Stimulated activated CD4-positive, alpha-beta T cell treated with anti-CD3 and anti-CD28 coated beads, Interleukin-4, amount 100 ng/mL, for 24 hours (primary cell): Measurements from ENCODE around the gene LZTR1.
"Not testable (repeated sequence)": the region's sequence is repeated elsewhere in the genome, so short reads cannot be mapped to it uniquely, and the experiment has no call there.

Experiments
- DNase-seq: peaks from one replicate; pipeline ENCODE4 v3.0.0-alpha.2; 2020

The LZTR1 gene

DNA sequence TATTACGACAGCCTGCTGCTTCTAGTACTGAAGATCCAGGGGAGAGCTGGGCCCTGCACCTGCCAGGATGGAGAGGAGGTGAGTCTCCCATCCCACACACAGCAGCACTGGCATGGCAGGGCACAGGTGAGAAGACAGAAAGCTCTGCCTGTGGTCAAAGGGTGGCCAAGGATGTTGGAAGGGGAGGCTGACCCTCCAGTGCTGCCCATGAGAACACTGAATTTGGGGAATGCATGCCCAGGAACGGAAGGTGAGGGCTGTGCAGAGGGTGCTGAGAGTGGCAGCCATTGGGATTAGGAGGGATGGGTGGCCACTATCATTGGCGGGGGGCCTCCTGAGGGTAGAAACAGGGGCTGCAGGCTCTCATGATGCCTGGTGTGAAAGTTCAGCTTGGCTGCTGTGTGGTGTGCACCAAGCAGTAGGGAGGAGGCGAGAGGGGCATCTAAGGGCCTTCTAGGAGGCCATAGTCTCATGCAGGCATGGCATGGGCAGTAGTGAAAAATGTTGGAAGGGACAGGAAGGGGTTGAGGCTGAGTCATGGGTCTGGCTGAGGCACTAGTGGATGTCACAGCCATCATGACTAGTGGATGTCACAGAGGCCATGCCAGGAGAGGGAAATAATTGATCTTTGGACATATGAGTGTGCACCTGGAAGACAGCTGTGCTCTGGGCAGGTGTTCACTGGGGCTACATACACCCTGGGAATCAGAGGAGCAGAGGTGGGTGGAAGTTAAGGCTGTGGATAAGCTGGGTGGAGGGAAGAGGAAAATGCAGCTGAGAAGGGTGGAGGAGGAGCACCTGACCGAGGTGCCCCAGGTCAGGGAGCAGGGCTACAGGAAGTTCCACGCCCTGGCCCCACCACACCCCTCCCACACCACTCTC, 61.1 kb downstream of the LZTR1 start:
- DNase-seq: no peak

DNA sequence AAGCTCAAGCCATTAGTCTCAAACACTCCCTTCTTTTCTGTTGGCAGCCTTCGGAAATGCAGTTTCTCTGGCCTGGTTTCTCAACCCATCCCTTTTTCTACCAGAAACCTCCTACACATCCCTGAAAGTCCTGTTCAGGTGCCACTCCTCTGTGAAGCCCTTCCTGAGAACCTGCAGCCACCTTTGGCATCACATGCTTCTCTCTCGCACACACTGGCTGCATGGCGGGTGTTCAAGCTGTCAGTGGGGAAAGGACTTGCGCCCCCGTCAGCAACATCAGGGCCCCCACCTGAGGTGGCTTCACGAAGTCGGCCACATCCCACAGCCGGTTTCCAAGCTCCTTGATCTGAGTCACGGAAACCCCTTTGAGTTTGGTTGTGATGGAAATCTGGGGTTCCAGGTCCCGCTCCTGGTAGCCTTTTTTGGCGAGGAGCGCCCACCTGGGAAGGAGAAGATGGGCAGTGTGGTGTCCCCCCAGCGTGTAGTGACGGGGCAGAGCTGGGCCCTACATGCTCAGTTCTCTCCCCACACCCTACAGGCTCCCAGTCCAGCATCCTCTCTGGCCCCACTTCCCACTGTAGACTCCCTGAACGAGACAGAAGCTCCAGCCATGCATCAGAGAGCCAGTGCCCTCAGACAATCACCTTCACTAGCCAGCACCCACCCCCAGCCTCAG, 61.9 kb downstream of the LZTR1 start:
- DNase-seq: no peak

DNA sequence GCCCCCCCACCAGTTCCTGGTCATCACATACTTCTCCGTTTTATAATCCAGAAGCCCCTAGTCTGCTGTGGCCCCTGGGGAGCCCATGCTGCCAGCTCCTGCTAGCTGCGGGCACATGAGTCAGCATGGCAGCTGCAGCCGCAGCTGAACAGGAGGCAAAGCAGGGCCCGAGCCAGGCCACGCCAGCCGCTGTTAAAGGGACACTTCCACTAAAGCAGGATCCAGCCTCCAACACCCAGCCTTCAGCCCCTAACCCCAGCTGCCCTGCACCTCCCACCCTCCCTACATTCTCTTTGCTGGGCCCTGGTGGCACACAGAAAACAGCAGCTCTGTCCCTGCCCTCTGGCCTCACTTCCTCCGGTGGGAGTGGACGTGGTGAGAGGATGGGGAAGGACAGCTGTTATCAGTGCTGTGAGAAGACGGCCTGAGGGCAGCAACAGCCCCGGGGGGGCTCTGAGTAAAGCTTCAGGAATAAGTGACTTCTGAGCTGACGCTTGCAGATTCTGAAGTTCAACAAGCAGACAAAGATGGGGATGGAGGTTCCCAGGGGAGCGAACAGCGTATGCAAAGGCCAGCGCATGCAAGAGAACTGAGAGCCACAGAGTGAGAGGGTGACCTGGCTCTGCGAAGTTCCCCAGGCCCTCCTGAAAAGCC, 63.0 kb downstream of the LZTR1 start:
- no peak for DNase-seq

DNA sequence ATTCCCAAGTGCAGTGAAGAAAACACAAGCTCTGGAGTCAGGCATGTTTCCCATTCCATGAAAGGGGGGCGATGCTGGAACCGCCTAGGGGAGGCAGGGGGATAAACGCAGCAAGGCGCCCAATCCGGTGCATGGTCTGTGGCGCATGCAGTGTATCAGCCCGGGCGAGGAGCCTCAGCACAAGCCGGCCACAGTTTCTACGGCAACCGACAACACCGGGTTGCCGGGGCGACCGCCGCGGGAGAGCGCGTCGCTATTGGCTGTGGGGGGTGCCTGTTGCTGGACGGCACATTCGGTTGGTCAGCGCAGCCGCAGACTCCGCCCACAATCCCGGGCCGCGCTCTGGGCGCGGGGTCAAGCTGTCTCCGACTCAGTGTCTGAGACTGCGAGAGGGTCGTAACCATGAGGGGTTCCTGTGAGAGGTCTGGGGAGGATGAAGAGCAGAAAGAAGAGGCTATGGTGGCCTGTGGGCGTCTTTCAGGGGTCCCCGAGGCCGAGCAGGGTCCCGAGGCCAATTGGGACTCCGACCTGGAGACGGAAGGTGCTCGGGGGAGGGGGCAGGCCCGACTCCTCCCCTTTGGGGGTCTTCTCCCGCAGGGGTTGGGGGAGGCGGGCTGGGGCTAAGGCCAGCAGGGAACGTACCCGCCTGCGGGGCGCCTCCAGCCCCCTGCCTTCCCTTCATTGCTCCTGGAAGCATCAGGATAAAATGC, 63.6 kb downstream of the LZTR1 start, which contains the start of gene LRRC74B:
TSS of gene LRRC74B (plus strand) at position 362 of the 710 bp plus-strand sequence. CDS start at position 403, 41 bp downstream.
- DNase-seq: peak; percentile 74

DNA sequence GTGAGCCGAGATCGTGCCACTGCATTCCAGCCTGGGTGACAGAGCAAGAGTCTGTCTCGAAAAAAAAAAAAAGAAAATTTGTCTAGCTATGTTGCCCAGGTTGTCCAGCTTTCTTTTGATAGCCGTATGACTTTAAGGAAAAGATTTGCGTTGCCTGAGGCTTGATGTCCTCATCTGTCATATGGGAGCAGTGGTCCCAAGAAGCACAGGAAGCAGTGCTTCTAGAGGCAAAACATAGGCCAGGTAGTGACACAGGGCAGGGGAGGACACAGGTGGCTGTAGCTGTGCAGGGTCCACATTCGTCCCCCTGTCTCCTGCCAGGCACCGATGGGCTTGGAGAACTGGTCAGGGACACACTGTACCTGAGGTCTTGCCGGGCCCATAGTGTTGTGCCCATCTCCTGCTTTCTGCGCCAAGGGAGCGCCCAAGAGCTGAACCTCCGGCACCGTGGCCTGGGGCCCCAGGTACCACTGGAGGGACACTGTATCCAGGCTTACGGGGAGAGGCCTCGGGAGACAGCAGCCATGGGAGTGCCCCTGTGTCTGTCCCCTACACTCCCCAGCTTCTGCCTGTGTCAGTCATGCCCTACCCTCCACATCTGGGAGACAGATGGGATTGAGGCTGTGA, 65.1 kb downstream of the LZTR1 start:
- DNase-seq: no peak

DNA sequence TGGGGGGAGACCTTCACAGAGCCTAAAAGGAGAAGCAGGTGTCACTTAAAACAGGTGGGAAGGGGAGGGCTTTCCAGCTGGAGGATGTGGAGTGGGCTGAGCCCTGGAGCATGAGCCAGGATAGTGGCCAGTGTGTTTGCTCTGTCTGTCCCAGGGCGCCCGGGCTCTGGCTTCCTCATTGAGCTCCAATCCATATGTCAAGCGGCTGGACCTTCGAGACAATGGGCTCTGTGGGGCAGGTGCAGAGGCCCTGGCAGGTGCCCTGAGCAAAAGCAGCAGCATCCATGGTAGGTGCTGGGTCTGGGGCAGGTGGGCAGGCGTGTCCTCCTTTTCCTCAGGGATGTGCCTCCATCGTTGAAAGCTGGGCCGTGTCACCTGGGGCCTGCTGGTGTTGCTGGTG, 65.6 kb downstream of the LZTR1 start:
- no peak for DNase-seq

DNA sequence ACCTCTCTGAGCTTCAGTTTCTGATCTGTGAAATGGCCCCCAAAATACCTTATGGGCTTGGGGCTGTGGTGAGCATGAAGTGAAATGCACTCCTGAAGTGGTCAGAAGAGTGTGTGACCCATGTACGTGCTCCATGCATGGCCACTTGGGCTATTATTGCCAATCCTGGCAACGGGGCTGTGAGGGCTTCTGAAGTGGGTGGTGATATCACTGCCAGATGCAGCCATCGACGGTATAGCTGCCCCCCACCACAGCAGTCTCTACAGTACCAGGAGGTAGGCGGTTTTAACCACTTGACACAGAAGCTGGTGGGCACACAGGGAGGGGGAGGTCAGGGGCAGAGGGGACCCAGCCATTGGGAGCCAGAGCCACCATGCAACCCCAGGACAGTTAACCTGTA, 66.4 kb downstream of the LZTR1 start:
- not testable (repeated sequence) for DNase-seq
